H9 (cell line): ENCODE results near the gene CCDC192. TPM values are rescaled to one million over a fixed set of nuclear protein-coding genes. Genes with fewer than 3 reads are reported as not detected.

ENCODE experiments used
- DNase-seq: peaks from one replicate; pipeline ENCODE4 v3.0.0-alpha.2; 2017
- H2AFZ ChIP-seq: one replicate; pipeline ENCODE4 v1.6.1; 2013; ENCODE audit warnings: mild to moderate bottlenecking, low read length, control low read depth, moderate library complexity
- H2AK5ac ChIP-seq: 2 replicates; pipeline ENCODE4 v1.6.1; 2013; ENCODE audit warnings: low read length, control low read depth, mixed read lengths; ENCODE audit not compliant: insufficient read length
- H2BK120ac ChIP-seq: one replicate; pipeline ENCODE4 v1.6.1; 2013; ENCODE audit warnings: low read depth, mild to moderate bottlenecking, low read length, control low read depth, inconsistent platforms; ENCODE audit not compliant: poor library complexity, severe bottlenecking
- H2BK12ac ChIP-seq: 2 replicates; pipeline ENCODE4 v1.6.1; 2013; ENCODE audit warnings: low read length, control low read depth, mixed read lengths, low read depth; ENCODE audit not compliant: insufficient read length
- H2BK15ac ChIP-seq: 2 replicates; pipeline ENCODE4 v1.6.1; 2013; ENCODE audit warnings: low read depth, low read length, control low read depth
- H2BK20ac ChIP-seq: one replicate; pipeline ENCODE4 v1.6.1; 2013; ENCODE audit warnings: low read depth, mild to moderate bottlenecking, low read length, control low read depth, inconsistent platforms; ENCODE audit not compliant: poor library complexity, severe bottlenecking
- H2BK5ac ChIP-seq: 2 replicates; pipeline ENCODE4 v1.6.1; 2013; ENCODE audit warnings: low read length, control low read depth, mixed read lengths; ENCODE audit not compliant: insufficient read length
- H3K14ac ChIP-seq: 2 replicates; pipeline ENCODE4 v1.6.1; 2013; ENCODE audit warnings: low read length, control low read depth; ENCODE audit not compliant: insufficient read depth
- H3K18ac ChIP-seq: 2 replicates; pipeline ENCODE4 v1.6.1; 2013; ENCODE audit warnings: low read depth, mild to moderate bottlenecking, mixed read lengths, low read length, control low read depth; ENCODE audit not compliant: insufficient read length
- H3K23ac ChIP-seq: 2 replicates; pipeline ENCODE4 v1.6.1; 2013; ENCODE audit warnings: low read length, control low read depth, mixed read lengths, low read depth; ENCODE audit not compliant: insufficient read length
- H3K23me2 ChIP-seq: 2 replicates; pipeline ENCODE4 v1.6.1; 2013; ENCODE audit warnings: low read depth, mild to moderate bottlenecking, mixed read lengths, low read length, control low read depth; ENCODE audit not compliant: insufficient read length, poor library complexity, severe bottlenecking
- H3K27ac ChIP-seq: 2 replicates; pipeline ENCODE4 v1.5.1; 2013; ENCODE audit warnings: low read length, control low read depth, mixed read lengths, low read depth; ENCODE audit not compliant: insufficient read length
- H3K27me3 ChIP-seq: 2 replicates; pipeline ENCODE4 v1.6.1; 2013; ENCODE audit warnings: low read length, control low read depth, inconsistent platforms; ENCODE audit not compliant: insufficient read depth
- H3K4ac ChIP-seq: 2 replicates; pipeline ENCODE4 v1.6.1; 2013; ENCODE audit warnings: low read depth, mild to moderate bottlenecking, control low read depth, inconsistent platforms, low read length, moderate library complexity
- H3K4me1 ChIP-seq: 2 replicates; pipeline ENCODE4 v1.6.1; 2013; ENCODE audit warnings: low read length, control low read depth, inconsistent platforms; ENCODE audit not compliant: insufficient read depth
- H3K4me2 ChIP-seq: 2 replicates; pipeline ENCODE4 v1.6.1; 2013; ENCODE audit warnings: low read length, control low read depth, mixed read lengths; ENCODE audit not compliant: insufficient read length, insufficient read depth
- H3K56ac ChIP-seq: 2 replicates; pipeline ENCODE4 v1.6.1; 2013; ENCODE audit warnings: low read depth, mild to moderate bottlenecking, mixed read lengths, low read length, control low read depth; ENCODE audit not compliant: insufficient read length
- H3K79me1 ChIP-seq: 2 replicates; pipeline ENCODE4 v1.6.1; 2013; ENCODE audit warnings: low read depth, mild to moderate bottlenecking, moderate library complexity, low read length, control low read depth, inconsistent platforms; ENCODE audit not compliant: insufficient read depth, poor library complexity, severe bottlenecking
- H3K79me2 ChIP-seq: 2 replicates; pipeline ENCODE4 v1.6.1; 2013; ENCODE audit warnings: low read length, control low read depth, inconsistent platforms; ENCODE audit not compliant: insufficient read depth
- H3K9ac ChIP-seq: 2 replicates; pipeline ENCODE4 v1.6.1; 2013; ENCODE audit warnings: low read length, control low read depth, mixed read lengths; ENCODE audit not compliant: insufficient read length; ENCODE audit errors: extremely low read depth
- H3K9me3 ChIP-seq: one replicate; pipeline ENCODE4 v1.6.1; 2013; ENCODE audit warnings: low read depth, low read length, inconsistent platforms; ENCODE audit not compliant: control insufficient read depth
- H3T11ph ChIP-seq: one replicate; pipeline ENCODE4 v1.6.1; 2013; ENCODE audit warnings: mild to moderate bottlenecking, low read length, control low read depth, inconsistent platforms
- H4K20me1 ChIP-seq: one replicate; pipeline ENCODE4 v1.6.1; 2013; ENCODE audit not compliant: control insufficient read depth, insufficient read length, insufficient read depth
- H4K5ac ChIP-seq: 2 replicates; pipeline ENCODE4 v1.6.1; 2013; ENCODE audit warnings: low read depth, mild to moderate bottlenecking, mixed read lengths, low read length, control low read depth; ENCODE audit not compliant: insufficient read length
- H4K8ac ChIP-seq: replicated peaks from 2 replicates; pipeline ENCODE4 v1.6.1; 2013; ENCODE audit warnings: low read length, control low read depth, mixed read lengths, low read depth; ENCODE audit not compliant: insufficient read length
- H4K91ac ChIP-seq: 2 replicates; pipeline ENCODE4 v1.6.1; 2013; ENCODE audit warnings: low read depth, mild to moderate bottlenecking, moderate library complexity, mixed read lengths, low read length, control low read depth; ENCODE audit not compliant: insufficient read length
- H3K27ac Mint-ChIP-seq, 3 experiments: 2 replicates in 2 of 3; 3 replicates in 1 of 3; pipeline ENCODE4 v1.8.0; 2020 to 2021; ENCODE audit warnings: mixed read lengths in 3 of 3, mild to moderate bottlenecking in 1 of 3, moderate library complexity in 1 of 3
- H3K27me3 Mint-ChIP-seq: 2 replicates; pipeline ENCODE4 v1.8.0; 2021; ENCODE audit warnings: low read depth, mild to moderate bottlenecking, moderate library complexity, mixed read lengths
- H3K36me3 Mint-ChIP-seq, 3 experiments: 2 replicates in 2 of 3; 3 replicates in 1 of 3; pipeline ENCODE4 v1.8.0; 2020 to 2021; ENCODE audit warnings: low read depth in 3 of 3, mixed read lengths in 3 of 3; ENCODE audit not compliant: insufficient read depth in 1 of 3
- H3K4me1 Mint-ChIP-seq, 2 experiments: 2 replicates each; pipeline ENCODE4 v1.8.0; 2020; ENCODE audit warnings: mixed read lengths in 2 of 2
- H3K4me3 Mint-ChIP-seq, 2 experiments: 2 replicates in 1 of 2; 3 replicates in 1 of 2; pipeline ENCODE4 v1.8.0; 2020 to 2021; ENCODE audit warnings: mild to moderate bottlenecking in 2 of 2, mixed read lengths in 2 of 2, moderate library complexity in 1 of 2
- H3K9me3 Mint-ChIP-seq, 2 experiments: 2 replicates in 1 of 2; 3 replicates in 1 of 2; pipeline ENCODE4 v1.8.0; 2020; ENCODE audit warnings: mild to moderate bottlenecking in 2 of 2, mixed read lengths in 2 of 2, moderate library complexity in 1 of 2
- WGBS: extraction: QIAGEN DNeasy Blood & Tissue Kit; methylation state at CpG from one replicate; pipeline ENCODE4 v1.1.7; 2013; ENCODE audit warnings: missing lambda C conversion rate, low lambda C conversion rate, mixed read lengths; ENCODE audit not compliant: insufficient read length; ENCODE audit errors: extremely low coverage; 5-methylcytosine and 5-hydroxymethylcytosine counted together
- total RNA-seq: library from RNA; stranded (reverse); gene quantifications from 2 replicates; pipeline ENCODE4 v1.2.1, GENCODE V29; 2021
- TF ChIP-seq, protein P1 (sequence below): fragments of 200-600 bp; sonication (generic); conservative IDR thresholded peaks from 3 replicates; pipeline ENCODE4 v1.8.0; 2021; ENCODE audit warnings: antibody characterized with exemption, mild to moderate bottlenecking

The CCDC192 gene
- total RNA-seq, 1 experiment from 2014 or later, result not detected

DNA sequence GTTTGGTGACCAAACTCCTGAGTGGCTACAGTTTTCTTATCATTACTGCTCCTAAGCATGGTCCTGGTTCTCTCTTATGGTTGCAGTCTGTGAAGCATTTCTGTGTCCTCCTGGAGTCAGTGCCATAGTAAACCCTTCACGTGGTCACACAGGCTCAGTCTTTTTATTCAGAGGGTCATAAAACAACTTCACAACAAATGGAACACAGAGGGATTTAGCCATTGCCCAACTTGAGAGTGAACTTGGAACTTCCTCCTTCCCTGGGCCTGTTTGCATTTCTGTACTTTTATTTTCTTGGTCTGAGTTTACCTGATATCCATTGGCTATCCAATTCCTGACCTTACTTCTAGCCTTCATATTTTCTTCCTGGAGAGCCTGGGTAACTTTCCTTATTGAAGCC lies 144.9 kb downstream of the CCDC192 start:
- TF ChIP-seq, protein P1, sequence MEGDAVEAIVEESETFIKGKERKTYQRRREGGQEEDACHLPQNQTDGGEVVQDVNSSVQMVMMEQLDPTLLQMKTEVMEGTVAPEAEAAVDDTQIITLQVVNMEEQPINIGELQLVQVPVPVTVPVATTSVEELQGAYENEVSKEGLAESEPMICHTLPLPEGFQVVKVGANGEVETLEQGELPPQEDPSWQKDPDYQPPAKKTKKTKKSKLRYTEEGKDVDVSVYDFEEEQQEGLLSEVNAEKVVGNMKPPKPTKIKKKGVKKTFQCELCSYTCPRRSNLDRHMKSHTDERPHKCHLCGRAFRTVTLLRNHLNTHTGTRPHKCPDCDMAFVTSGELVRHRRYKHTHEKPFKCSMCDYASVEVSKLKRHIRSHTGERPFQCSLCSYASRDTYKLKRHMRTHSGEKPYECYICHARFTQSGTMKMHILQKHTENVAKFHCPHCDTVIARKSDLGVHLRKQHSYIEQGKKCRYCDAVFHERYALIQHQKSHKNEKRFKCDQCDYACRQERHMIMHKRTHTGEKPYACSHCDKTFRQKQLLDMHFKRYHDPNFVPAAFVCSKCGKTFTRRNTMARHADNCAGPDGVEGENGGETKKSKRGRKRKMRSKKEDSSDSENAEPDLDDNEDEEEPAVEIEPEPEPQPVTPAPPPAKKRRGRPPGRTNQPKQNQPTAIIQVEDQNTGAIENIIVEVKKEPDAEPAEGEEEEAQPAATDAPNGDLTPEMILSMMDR, result no peak
- no peak overlapping the region for H2BK20ac ChIP-seq
- H3K23ac ChIP-seq, result no peak overlapping the region
- H4K91ac ChIP-seq, result no peak overlapping the region
- H3K4me2 ChIP-seq, result no peak overlapping the region
- no peak overlapping the region for H2AFZ ChIP-seq
- H3K9ac ChIP-seq, result no peak overlapping the region
- no peak overlapping the region for H3K14ac ChIP-seq
- no peak overlapping the region for H3K4ac ChIP-seq
- H2BK12ac ChIP-seq, result no peak overlapping the region
- H2BK15ac ChIP-seq, result no peak overlapping the region
- DNase-seq, result no peak
- no peak overlapping the region for H3K27ac ChIP-seq
- H2BK120ac ChIP-seq, result no peak overlapping the region
- H2AK5ac ChIP-seq, result no peak overlapping the region
- no peak overlapping the region for H3T11ph ChIP-seq
- H3K36me3 Mint-ChIP-seq, result no peaks in the 10 kb centered on the region
- no peaks in the 10 kb centered on the region for H3K9me3 ChIP-seq
- H2BK5ac ChIP-seq, result no peak overlapping the region
- H3K18ac ChIP-seq, result no peak overlapping the region
- no peak overlapping the region for H3K56ac ChIP-seq
- peaks cover 11 to 12% of the 10 kb centered on the region in 2 experiments for H3K4me1 Mint-ChIP-seq
- no peaks in the 10 kb centered on the region; a peak in 2 of 5 replicates for H3K9me3 Mint-ChIP-seq
- no peak overlapping the region for H4K5ac ChIP-seq
- H3K27me3 ChIP-seq, result no peaks in the 10 kb centered on the region
- H3K23me2 ChIP-seq, result no peaks in the 10 kb centered on the region
- H4K8ac ChIP-seq, result no peak overlapping the region
- H3K27me3 Mint-ChIP-seq, result no peaks in the 10 kb centered on the region; the same call in 1 of the 2 replicates
- H3K4me3 Mint-ChIP-seq, result no peak overlapping the region
- H3K4me1 ChIP-seq, result no peaks in the 10 kb centered on the region
- peak overlapping the region in 1 of 3 experiments; percentile 65; a peak in 1 of 7 replicates for H3K27ac Mint-ChIP-seq
- no peaks in the 10 kb centered on the region for H3K79me1 ChIP-seq
- no CpG with 5 or more reads among the region's 1 CpG for WGBS
- H3K79me2 ChIP-seq, result no peaks in the 10 kb centered on the region
- H4K20me1 ChIP-seq, result no peaks in the 10 kb centered on the region
